ENCODE measurements around the gene MIGA2.
A peak's percentile ranks its signal among the peaks of the same experiment; 100 is the strongest.

MIGA2 gene, protein sequence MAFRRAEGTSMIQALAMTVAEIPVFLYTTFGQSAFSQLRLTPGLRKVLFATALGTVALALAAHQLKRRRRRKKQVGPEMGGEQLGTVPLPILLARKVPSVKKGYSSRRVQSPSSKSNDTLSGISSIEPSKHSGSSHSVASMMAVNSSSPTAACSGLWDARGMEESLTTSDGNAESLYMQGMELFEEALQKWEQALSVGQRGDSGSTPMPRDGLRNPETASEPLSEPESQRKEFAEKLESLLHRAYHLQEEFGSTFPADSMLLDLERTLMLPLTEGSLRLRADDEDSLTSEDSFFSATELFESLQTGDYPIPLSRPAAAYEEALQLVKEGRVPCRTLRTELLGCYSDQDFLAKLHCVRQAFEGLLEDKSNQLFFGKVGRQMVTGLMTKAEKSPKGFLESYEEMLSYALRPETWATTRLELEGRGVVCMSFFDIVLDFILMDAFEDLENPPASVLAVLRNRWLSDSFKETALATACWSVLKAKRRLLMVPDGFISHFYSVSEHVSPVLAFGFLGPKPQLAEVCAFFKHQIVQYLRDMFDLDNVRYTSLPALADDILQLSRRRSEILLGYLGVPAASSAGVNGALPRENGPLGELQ

DNA sequence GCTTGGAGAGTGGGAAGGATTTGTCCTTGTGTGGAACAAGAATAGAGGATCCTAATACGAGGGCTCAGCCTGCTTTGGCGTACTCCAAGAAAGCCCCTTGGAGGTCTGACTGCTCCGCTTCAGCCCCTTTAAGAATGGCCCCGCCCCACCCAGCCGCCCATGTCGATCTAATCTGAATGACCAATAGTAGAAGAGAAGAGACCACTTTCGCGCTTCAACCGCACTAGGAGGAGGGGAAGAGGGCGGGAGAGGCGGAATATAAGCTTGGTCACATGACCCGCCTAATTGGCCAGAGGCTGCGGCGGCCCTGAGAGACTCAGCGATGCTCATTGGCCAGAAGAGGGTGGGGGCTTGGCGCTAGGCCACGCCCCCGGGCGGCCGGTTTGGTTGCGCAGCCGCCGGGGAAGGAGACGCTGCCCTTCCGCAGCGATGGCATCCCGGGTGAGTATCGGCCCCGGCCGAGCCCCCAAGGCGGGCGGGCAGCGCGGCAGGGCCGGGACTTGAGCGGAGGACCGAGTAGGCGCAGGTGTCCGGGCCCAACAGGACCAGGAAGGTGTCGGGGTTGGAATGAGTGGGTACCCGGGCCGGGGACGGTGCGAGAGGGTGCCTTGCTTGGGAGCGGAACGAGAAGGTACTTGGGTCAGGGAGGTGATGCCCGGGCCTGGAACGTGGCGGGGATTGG is at the start of gene MIGA2:
MIGA2 (plus strand) TSS at position 386 of the 682 bp plus-strand sequence. CDS start 3,969 bp downstream, outside the sequence.
- peak; percentile 99 for DNase-seq (ENCODE audit: low spot score)
- TF ChIP-seq, protein P1, sequence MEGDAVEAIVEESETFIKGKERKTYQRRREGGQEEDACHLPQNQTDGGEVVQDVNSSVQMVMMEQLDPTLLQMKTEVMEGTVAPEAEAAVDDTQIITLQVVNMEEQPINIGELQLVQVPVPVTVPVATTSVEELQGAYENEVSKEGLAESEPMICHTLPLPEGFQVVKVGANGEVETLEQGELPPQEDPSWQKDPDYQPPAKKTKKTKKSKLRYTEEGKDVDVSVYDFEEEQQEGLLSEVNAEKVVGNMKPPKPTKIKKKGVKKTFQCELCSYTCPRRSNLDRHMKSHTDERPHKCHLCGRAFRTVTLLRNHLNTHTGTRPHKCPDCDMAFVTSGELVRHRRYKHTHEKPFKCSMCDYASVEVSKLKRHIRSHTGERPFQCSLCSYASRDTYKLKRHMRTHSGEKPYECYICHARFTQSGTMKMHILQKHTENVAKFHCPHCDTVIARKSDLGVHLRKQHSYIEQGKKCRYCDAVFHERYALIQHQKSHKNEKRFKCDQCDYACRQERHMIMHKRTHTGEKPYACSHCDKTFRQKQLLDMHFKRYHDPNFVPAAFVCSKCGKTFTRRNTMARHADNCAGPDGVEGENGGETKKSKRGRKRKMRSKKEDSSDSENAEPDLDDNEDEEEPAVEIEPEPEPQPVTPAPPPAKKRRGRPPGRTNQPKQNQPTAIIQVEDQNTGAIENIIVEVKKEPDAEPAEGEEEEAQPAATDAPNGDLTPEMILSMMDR (IDR thresholded peaks at IDR 0.05; ENCODE audit: extremely low read depth, missing control alignments): no peak

DNA sequence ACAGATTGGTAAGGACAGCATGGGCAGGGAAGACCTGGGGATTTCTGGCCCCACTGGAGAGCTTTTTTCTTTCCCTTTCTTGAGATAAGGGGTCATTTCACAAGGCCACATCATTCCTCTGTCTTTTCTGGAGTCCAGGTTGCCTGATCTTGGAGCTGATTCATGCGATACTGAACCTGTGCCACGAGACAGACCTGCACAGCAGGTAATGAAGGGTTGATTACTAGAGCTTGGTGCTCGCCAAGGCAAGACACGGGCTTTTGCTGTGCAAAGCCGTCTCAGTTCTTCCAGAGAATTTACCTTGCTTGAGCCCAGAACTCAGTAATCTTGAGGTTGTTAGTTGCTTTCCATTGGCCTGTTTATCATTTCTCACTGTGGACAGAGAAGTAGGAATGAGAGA is 49.8 kb upstream of the MIGA2 start:
- no peak for DNase-seq (ENCODE audit: low spot score)
- TF ChIP-seq, protein P1 (IDR thresholded peaks at IDR 0.05; ENCODE audit: extremely low read depth, missing control alignments): no peak

DNA sequence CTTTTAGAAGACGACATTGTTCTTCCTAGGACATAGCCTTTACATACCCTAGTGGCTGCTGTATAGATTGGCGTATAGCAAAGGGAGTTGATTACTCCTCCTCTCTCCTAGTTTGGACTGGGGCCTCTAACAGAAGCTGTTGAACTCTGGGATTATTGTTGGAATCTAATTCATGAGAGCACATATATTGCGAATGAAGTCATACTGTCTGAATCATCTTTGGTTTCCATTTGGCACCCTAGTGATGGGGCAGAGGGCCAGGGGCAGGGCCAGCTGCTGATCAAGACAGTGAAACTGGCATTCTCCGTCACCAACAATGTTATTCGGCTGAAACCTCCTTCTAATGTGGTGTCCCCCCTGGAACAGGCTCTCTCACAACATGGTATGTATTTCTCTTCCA is 48.6 kb upstream of the MIGA2 start:
- no peak for DNase-seq (ENCODE audit: low spot score)
- TF ChIP-seq, protein P1 (IDR thresholded peaks at IDR 0.05; ENCODE audit: extremely low read depth, missing control alignments): no peak

DNA sequence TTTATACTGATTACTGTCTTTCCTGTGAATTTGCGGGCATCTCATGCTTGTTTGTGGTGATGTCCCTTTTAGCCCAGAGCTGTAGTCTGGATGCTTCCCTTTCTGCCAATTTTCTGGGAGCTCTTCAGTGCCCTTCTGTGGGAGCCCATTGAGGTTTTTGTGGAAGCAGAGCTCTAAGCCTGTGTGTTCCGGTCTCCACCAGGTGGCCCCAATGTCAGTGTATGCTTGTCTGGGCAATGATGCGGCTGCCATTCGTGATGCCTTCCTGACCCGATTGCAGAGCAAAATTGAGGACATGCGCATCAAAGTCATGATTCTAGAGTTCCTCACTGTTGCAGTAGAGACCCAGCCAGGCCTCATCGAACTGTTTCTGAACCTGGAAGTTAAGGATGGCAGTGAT is 43.4 kb upstream of the MIGA2 start:
- DNase-seq (ENCODE audit: low spot score): no peak
- TF ChIP-seq, protein P1 (IDR thresholded peaks at IDR 0.05; ENCODE audit: extremely low read depth, missing control alignments): no peak

DNA sequence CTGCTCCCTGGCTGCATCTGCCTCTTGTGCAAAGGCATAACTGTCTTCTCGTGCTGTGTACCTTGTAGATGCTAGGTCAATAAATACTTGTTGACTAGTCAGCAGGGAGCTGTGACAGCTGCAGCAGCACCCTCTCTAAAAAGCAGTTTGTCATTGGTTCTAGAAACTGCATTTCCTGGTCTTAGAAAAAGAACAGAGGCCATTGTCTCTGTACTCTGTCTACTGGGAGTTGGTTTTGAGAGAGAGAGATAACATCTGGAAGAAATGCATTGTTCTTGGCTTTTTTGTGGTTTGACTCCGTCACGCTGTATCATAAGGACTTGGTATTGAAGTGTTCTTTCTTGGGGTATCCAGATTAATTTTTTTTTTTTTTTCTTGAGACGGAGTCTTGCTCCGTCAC is 40.6 kb upstream of the MIGA2 start:
- TF ChIP-seq, protein P1 (IDR thresholded peaks at IDR 0.05; ENCODE audit: extremely low read depth, missing control alignments): no peak
- no peak for DNase-seq (ENCODE audit: low spot score)

DNA sequence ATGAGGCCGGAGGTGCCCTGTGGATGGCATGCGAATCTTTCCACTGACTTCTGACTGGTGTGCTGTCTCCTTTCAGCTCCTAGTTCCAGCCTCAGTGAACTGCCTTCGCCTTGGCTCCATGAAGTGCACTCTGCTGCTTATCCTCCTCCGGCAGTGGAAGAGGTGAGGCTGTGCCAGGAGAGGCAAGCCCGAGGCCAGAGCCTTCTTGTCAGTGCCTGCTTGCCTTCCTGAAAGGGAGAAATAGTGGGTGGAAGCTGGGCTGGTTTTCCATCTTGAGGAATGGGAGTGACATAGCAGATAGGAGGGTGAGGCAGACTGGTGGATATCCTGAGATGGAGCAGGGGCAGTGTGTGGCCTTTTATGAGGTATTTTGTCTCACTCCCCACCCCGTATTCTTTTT is 38.0 kb upstream of the MIGA2 start:
- TF ChIP-seq, protein P1 (IDR thresholded peaks at IDR 0.05; ENCODE audit: extremely low read depth, missing control alignments): no peak
- DNase-seq (ENCODE audit: low spot score): no peak

Data from GM20000 (cell line).